Kidney epithelial cell (primary cell): ENCODE measurements around the gene PYGO1. TPM values are rescaled to one million over a fixed set of nuclear protein-coding genes. Genes with fewer than 3 reads are reported as not detected.

Experiments
- DNase-seq: peaks from one replicate; pipeline ENCODE4 v3.0.0-alpha.2; 2010; ENCODE audit warnings: low read depth
- H3K27me3 ChIP-seq: 2 replicates; pipeline ENCODE4 v1.6.0; 2011; ENCODE audit warnings: low read length; ENCODE audit not compliant: control insufficient read depth, insufficient read depth
- H3K36me3 ChIP-seq: 2 replicates; pipeline ENCODE4 v1.5.1; 2011; ENCODE audit warnings: low read length; ENCODE audit not compliant: control insufficient read depth, insufficient read depth
- H3K4me3 ChIP-seq: 2 replicates; pipeline ENCODE4 v1.5.1; 2011; ENCODE audit warnings: low read depth, mild to moderate bottlenecking, control low read depth, low read length
- CTCF ChIP-seq: IDR thresholded peaks from 2 replicates; pipeline ENCODE4 v1.5.1; 2011; ENCODE audit warnings: mild to moderate bottlenecking, moderate library complexity, low read length, control low read depth, inconsistent platforms; ENCODE audit not compliant: insufficient read depth, poor library complexity, severe bottlenecking
- total RNA-seq: library from RNA; depleted of rRNA; stranded (reverse); fragments of >200 nt; gene quantifications from 2 replicates; pipeline ENCODE4 v1.2.3, GENCODE V29; 2015

The PYGO1 gene
- total RNA-seq, 1 donor from 2014 or later, result 10.3 TPM

DNA sequence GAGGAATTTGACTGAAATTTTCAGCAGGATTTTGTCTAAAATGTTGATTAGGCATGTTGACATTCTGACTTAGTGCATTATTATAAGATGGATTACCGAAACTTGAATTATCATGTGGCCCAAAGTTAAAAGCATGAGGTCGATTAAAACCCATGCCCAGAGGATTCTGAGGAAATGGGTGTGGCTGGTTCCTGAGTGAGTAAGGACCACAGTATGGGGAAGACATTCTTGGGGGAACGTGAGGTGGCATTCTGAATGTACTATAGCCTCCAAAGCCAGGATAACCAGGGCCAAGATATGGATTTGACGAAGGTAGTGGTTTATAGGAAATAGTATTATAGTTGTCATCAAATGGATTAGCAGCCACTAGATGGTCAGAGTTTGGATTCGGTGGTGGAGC, 41.4 kb downstream of the PYGO1 start:
- no peak for TF ChIP-seq CTCF
- Histone ChIP-seq H3K36me3 (no peaks in the 10 kb centered on the region), H3K4me3 (no peak overlapping the region), H3K27me3 (no peaks in the 10 kb centered on the region)
- DNase-seq, result no peak

DNA sequence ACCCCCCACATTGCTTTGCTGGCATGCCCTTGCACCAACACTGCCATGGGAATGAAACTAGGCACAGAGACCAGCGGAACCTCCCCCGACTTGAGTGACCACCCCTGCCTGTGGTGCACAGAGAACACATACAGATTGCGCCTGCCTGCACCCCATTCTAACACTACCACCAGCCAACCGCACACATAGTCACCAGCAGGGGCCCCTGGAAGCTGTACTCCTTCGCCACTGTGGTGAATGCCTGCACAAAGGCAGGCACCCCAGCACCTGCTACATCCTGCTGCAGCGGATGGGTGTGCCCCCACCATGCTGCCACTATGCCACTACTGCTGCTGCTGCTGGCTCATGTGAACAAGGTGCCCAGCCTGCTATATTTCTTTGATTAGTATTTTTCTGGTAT, 52.7 kb downstream of the PYGO1 start:
- no peak for DNase-seq
- Histone ChIP-seq H3K27me3 (no peaks in the 10 kb centered on the region), H3K4me3 (no peak overlapping the region), H3K36me3 (no peaks in the 10 kb centered on the region)
- no peak for TF ChIP-seq CTCF

- H3K27me3 ChIP-seq, result no peaks in the 10 kb centered on the region
- H3K36me3 ChIP-seq, result no peaks in the 10 kb centered on the region
- no peak overlapping the region for H3K4me3 ChIP-seq
- no peak for TF ChIP-seq CTCF
- DNase-seq, result no peak
Measured at GRCh38 chr15:55532944-55533343, 55.2 kb downstream of the PYGO1 start.

GRCh38 chr15:55530861-55531313, 57.3 kb downstream of the PYGO1 start:
- Histone ChIP-seq H3K4me3 (no peak overlapping the region), H3K36me3 (no peaks in the 10 kb centered on the region), H3K27me3 (no peaks in the 10 kb centered on the region)
- DNase-seq, result peak; percentile 78
- TF ChIP-seq CTCF, result no peak

DNA sequence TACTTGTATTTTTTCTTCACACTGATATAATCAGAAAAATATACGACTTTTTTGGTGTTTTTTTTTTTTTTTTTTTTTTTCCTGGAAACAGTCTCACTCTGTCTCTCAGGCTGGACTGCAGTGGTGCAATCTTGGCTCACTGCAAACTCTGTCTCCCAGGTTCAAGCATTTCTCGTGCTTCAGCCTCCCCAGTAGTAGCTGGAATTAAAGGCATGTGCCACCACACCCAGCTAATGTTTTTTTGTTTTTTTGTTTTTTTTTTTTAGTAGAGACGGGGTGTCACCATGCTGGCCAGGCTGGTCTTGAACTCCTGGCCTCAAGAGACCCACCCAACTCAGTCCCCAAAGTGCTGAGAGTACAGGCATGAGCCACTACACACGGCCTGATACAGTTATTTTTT, 59.3 kb downstream of the PYGO1 start:
- Histone ChIP-seq H3K4me3 (no peak overlapping the region), H3K27me3 (no peaks in the 10 kb centered on the region), H3K36me3 (no peaks in the 10 kb centered on the region)
- DNase-seq, result no peak
- TF ChIP-seq CTCF, result no peak

GRCh38 chr15:55527150-55527549, 61.0 kb downstream of the PYGO1 start:
- no peaks in the 10 kb centered on the region for H3K36me3 ChIP-seq
- H3K4me3 ChIP-seq, result no peak overlapping the region
- no peaks in the 10 kb centered on the region for H3K27me3 ChIP-seq
- no peak for TF ChIP-seq CTCF
- no peak for DNase-seq
